Chondrocyte (in vitro differentiated cells): Measurements from ENCODE around the gene PAPOLA. TPM values are rescaled to one million over a fixed set of nuclear protein-coding genes. Genes with fewer than 3 reads are reported as not detected.
"Not testable (repeated sequence)": the region's sequence is repeated elsewhere in the genome, so short reads cannot be mapped to it uniquely, and the experiment has no call there.

Experiments used
- DNase-seq: peaks from one replicate; pipeline ENCODE4 v3.0.0; 2021; ENCODE audit warnings: mixed read lengths, low spot score
- H3K27ac Mint-ChIP-seq: one replicate; pipeline ENCODE4 v1.8.0; 2021; ENCODE audit warnings: mild to moderate bottlenecking, moderate library complexity, mixed read lengths; ENCODE audit not compliant: unreplicated experiment
- H3K27me3 Mint-ChIP-seq: 2 replicates; pipeline ENCODE4 v1.8.0; 2021; ENCODE audit warnings: low read depth, mixed read lengths
- H3K36me3 Mint-ChIP-seq: 2 replicates; pipeline ENCODE4 v1.8.0; 2021; ENCODE audit warnings: low read depth, mixed read lengths
- H3K4me1 Mint-ChIP-seq: 2 replicates; pipeline ENCODE4 v1.8.0; 2021; ENCODE audit warnings: low read depth, mild to moderate bottlenecking, mixed read lengths
- H3K4me3 Mint-ChIP-seq: one replicate; pipeline ENCODE4 v1.8.0; 2021; ENCODE audit warnings: mild to moderate bottlenecking, moderate library complexity, mixed read lengths; ENCODE audit not compliant: unreplicated experiment
- H3K9me3 Mint-ChIP-seq: 2 replicates; pipeline ENCODE4 v1.8.0; 2021; ENCODE audit warnings: low read depth, mixed read lengths
- CTCF ChIP-seq: fragments of 200-600 bp; sonication (generic); IDR thresholded peaks from 2 replicates; pipeline ENCODE4 v1.5.0; 2021; ENCODE audit warnings: antibody characterized with exemption, mild to moderate bottlenecking, moderate library complexity
- total RNA-seq: library from RNA; stranded (reverse); gene quantifications from 3 replicates; pipeline ENCODE4 v1.2.1, GENCODE V29; 2021

Gene PAPOLA
- total RNA-seq, 1 donor from 2014 or later, result 114 TPM

- no peak for TF ChIP-seq CTCF
- no peak overlapping the region for H3K4me3 Mint-ChIP-seq
- no peak overlapping the region for H3K27ac Mint-ChIP-seq
- peaks cover 16% of the 10 kb centered on the region for H3K27me3 Mint-ChIP-seq
- H3K9me3 Mint-ChIP-seq, result no peaks in the 10 kb centered on the region
- DNase-seq, result no peak
- no peaks in the 10 kb centered on the region for H3K4me1 Mint-ChIP-seq
- H3K36me3 Mint-ChIP-seq, result no peaks in the 10 kb centered on the region
These were observed 38.0 kb upstream of the PAPOLA start for GRCh38 chr14:96464136-96464535.

- Mint-ChIP-seq H3K27me3 (no peaks in the 10 kb centered on the region), H3K4me3 (no peak overlapping the region), H3K27ac (no peak overlapping the region), H3K9me3 (no peaks in the 10 kb centered on the region), H3K36me3 (no peaks in the 10 kb centered on the region), H3K4me1 (peaks cover 12% of the 10 kb centered on the region)
- no peak for DNase-seq
- no peak for TF ChIP-seq CTCF
These were observed 35.3 kb upstream of the PAPOLA start for GRCh38 chr14:96466918-96467317.

GRCh38 chr14:96470331-96470730, 31.9 kb upstream of the PAPOLA start:
- H3K9me3 Mint-ChIP-seq, result no peaks in the 10 kb centered on the region
- no peak overlapping the region for H3K4me3 Mint-ChIP-seq
- no peaks in the 10 kb centered on the region for H3K27me3 Mint-ChIP-seq
- H3K27ac Mint-ChIP-seq, result peak overlapping the region; percentile 14
- TF ChIP-seq CTCF, result no peak
- DNase-seq, result no peak
- peaks cover 12% of the 10 kb centered on the region for H3K4me1 Mint-ChIP-seq
- H3K36me3 Mint-ChIP-seq, result no peaks in the 10 kb centered on the region

- peaks cover 12% of the 10 kb centered on the region for H3K4me1 Mint-ChIP-seq
- H3K9me3 Mint-ChIP-seq, H3K36me3 Mint-ChIP-seq, DNase-seq, H3K4me3 Mint-ChIP-seq, H3K27ac Mint-ChIP-seq, H3K27me3 Mint-ChIP-seq: not testable (repeated sequence)
These were observed 31.2 kb upstream of the PAPOLA start for GRCh38 chr14:96470967-96471366.

GRCh38 chr14:96478119-96478518, 24.1 kb upstream of the PAPOLA start:
- peaks cover 6% of the 10 kb centered on the region for H3K27me3 Mint-ChIP-seq
- no peak for DNase-seq
- no peaks in the 10 kb centered on the region for H3K9me3 Mint-ChIP-seq
- H3K4me3 Mint-ChIP-seq, result no peak overlapping the region
- TF ChIP-seq CTCF, result no peak
- peaks cover 1% of the 10 kb centered on the region for H3K36me3 Mint-ChIP-seq
- no peaks in the 10 kb centered on the region for H3K4me1 Mint-ChIP-seq
- no peak overlapping the region for H3K27ac Mint-ChIP-seq

GRCh38 chr14:96479435-96480146, 22.6 kb upstream of the PAPOLA start:
- TF ChIP-seq CTCF, result no peak
- Mint-ChIP-seq H3K9me3 (no peaks in the 10 kb centered on the region), H3K27ac (no peak overlapping the region), H3K4me1 (no peaks in the 10 kb centered on the region), H3K4me3 (no peak overlapping the region), H3K36me3 (peaks cover 1% of the 10 kb centered on the region), H3K27me3 (peaks cover 12% of the 10 kb centered on the region)
- no peak for DNase-seq
